ENCODE data around the gene ZNF483. TPM values are rescaled to one million over a fixed set of nuclear protein-coding genes. Genes with fewer than 3 reads are reported as not detected.

Gene ZNF483
- total RNA-seq, result 1.6 and 2.9 TPM in 2 replicates

GRCh38 chr9:111525056-111525977 is at the start of gene ZNF483:
ZNF483 (plus strand) TSS chr9:111525179; CDS start chr9:111527396, 2,217 bp downstream.

DNA sequence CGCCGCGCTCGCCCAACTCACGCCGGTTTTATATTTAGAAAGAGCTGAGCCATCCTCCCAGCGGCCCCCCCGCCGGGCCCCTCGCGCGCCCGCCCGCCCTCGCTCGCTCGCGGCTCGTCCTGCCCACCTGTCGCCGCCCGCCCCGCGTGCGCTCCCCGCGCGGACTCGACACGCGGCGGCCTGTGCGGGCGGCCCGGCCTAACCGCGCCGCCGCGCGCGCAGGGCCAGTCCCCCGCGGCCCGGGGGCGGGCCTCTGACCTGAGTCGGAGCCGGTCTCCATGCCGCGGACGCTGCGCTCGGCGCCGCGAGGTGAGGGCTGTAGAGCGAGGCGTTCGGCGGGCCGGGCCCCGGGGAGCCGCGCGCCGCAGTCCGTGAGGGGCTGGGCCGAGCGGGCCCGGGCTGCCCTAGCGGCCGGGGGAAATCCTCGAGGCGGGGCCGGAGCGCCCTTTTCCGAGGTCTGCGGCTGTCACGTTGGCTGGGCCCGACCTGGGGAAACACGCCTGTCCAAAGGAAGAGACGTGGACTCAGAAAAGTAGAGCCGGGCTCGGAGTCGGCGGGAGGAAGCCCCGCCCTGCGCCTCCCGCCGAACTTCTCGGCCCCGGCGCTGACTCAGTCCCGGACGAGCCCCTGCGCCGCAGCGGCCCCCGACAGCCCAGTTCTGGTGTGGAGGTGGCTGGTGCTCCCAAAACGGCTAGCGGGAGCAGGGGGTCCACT is 41.0 kb upstream of the ZNF483 start, which contains the start of gene ECPAS:
ECPAS (minus strand) TSS at position 526 of the 714 bp plus-strand sequence. CDS start 11,465 bp downstream, outside the sequence.

DNA sequence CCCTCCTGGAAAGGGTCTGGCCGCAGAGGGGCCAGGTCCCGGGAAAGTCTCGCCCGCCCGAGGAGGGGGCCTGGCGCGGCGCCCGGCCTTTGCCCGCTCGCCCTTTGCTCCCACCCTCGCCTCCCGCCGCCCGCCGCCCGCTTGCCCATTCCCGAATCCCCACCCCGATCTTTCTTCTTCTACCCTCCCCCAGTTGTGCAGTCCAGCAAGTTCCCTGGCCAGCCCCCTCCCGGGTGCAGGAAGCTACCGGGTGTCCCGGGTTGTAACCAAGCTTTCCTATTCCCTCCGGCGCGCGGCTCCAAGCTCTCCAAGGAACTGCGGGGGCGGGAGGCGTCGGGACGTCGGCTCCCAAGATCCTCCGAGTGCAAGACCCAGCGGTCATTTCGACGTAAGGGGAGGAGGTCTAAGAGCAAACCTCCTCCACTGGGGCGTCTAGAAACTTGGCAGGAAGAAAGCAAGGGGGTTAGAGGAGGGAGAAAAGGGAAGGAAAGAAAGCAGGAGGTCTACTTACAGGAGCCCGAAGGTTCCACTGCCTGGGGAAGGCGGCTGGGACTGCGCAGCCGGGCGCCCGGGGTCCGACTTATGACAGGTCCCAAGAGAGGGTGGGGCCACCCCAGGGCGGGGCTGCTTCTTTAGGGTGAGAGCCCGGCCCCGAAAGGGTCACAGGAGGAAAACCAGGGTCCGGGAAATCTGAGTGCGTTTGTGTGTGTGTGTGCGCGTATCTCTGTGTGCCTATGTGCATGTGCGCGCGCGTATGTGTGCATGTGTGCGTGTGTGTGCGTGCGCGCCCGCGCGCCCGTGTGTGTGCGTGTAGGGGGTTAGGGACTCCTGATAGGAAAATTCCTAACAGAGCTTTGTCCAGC is 74.3 kb downstream of the ZNF483 start, which contains the start of gene PTGR1:
PTGR1 (minus strand) TSS at position 556 of the 863 bp plus-strand sequence. CDS start 2,225 bp downstream, outside the sequence.

Other genes with a start within 250 kb of the ZNF483 start
- gene OR2K2, start 195.0 kb upstream of the ZNF483 start, total RNA-seq, result not detected in 2 replicates
- 69.6 and 80.9 TPM in 2 replicates for gene ECPAS, start 40.8 kb upstream of the ZNF483 start, total RNA-seq
- gene PTGR1, start 74.5 kb downstream of the ZNF483 start, total RNA-seq, result 43.2 and 54.1 TPM in 2 replicates
- 4.1 and 4.5 TPM in 2 replicates for gene DNAJC25, start 106.2 kb downstream of the ZNF483 start, total RNA-seq
- gene GNG10, start 136.4 kb downstream of the ZNF483 start, total RNA-seq, result 59.9 and 76.7 TPM in 2 replicates

All from epithelial cell of umbilical artery (primary cell).